Retina (tissue), 1 donor: ENCODE measurements around the gene TDRD10.

ENCODE experiments used
- DNase-seq: peaks from one replicate; pipeline ENCODE4 v3.0.0-alpha.2; 2016

TDRD10 gene

GRCh38 chr1:154583773-154584172, 81.8 kb downstream of the TDRD10 start:
- no peak for DNase-seq

GRCh38 chr1:154584267-154584994, 82.4 kb downstream of the TDRD10 start:
- no peak for DNase-seq

GRCh38 chr1:154586231-154586630, 84.2 kb downstream of the TDRD10 start:
- DNase-seq, result no peak

GRCh38 chr1:154586641-154587040, 84.6 kb downstream of the TDRD10 start:
- DNase-seq, result no peak

GRCh38 chr1:154589780-154590179, 87.8 kb downstream of the TDRD10 start:
- DNase-seq, result no peak

- no peak for DNase-seq
These were observed 88.7 kb downstream of the TDRD10 start for GRCh38 chr1:154590756-154591155.

- no peak for DNase-seq
These were observed 89.2 kb downstream of the TDRD10 start for GRCh38 chr1:154591206-154591605.

GRCh38 chr1:154593390-154593789, 91.4 kb downstream of the TDRD10 start:
- no peak for DNase-seq

GRCh38 chr1:154594811-154595210, 92.8 kb downstream of the TDRD10 start:
- no peak for DNase-seq

- DNase-seq, result no peak
These were observed 93.6 kb downstream of the TDRD10 start for GRCh38 chr1:154595621-154596020.
